Measurements from ENCODE around the gene UAP1L1.

Gene UAP1L1

DNA sequence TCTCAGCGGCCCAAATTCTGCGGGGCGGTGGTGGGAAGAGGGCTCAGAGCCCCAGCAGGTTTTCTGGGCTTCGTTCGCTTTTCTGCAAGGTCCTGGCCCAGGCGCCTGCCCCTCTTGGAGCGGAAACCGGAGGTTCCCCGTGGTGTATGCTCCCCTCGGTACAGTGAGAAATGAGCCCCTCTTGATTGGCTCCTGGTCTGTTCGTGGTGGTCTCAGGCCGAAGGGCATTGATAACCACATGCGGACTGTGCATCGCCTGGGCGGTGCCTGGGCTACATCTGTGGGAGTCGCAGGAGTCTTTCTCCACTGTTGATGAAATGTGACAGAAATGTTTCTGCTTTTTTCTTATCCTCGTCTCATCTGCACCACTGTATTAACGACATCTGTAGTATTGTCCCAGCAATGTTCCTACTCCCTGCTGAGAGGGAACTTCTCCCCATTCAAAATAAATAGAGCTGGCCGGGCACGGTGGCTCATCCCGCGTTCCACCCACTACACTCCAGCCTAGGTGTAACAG, 10.2 kb downstream of the UAP1L1 start (continued):
- TF ChIP-seq, protein P1, sequence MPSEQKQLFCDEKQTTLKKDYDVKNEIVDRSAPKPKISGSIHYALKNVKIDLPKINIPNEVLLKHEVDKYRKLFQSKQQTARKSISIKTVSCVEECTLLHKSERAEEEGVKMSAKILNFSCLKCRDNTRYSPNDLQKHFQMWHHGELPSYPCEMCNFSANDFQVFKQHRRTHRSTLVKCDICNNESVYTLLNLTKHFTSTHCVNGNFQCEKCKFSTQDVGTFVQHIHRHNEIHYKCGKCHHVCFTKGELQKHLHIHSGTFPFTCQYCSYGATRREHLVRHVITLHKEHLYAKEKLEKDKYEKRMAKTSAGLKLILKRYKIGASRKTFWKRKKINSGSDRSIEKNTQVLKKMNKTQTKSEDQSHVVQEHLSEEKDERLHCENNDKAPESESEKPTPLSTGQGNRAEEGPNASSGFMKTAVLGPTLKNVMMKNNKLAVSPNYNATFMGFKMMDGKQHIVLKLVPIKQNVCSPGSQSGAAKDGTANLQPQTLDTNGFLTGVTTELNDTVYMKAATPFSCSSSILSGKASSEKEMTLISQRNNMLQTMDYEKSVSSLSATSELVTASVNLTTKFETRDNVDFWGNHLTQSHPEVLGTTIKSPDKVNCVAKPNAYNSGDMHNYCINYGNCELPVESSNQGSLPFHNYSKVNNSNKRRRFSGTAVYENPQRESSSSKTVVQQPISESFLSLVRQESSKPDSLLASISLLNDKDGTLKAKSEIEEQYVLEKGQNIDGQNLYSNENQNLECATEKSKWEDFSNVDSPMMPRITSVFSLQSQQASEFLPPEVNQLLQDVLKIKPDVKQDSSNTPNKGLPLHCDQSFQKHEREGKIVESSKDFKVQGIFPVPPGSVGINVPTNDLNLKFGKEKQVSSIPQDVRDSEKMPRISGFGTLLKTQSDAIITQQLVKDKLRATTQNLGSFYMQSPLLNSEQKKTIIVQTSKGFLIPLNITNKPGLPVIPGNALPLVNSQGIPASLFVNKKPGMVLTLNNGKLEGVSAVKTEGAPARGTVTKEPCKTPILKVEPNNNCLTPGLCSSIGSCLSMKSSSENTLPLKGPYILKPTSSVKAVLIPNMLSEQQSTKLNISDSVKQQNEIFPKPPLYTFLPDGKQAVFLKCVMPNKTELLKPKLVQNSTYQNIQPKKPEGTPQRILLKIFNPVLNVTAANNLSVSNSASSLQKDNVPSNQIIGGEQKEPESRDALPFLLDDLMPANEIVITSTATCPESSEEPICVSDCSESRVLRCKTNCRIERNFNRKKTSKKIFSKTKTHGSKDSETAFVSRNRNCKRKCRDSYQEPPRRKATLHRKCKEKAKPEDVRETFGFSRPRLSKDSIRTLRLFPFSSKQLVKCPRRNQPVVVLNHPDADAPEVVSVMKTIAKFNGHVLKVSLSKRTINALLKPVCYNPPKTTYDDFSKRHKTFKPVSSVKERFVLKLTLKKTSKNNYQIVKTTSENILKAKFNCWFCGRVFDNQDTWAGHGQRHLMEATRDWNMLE (tag by site-specific recombination; conservative IDR thresholded peaks at IDR 0.05; ENCODE audit: low read depth), result no peak
- TF ChIP-seq, protein P2, sequence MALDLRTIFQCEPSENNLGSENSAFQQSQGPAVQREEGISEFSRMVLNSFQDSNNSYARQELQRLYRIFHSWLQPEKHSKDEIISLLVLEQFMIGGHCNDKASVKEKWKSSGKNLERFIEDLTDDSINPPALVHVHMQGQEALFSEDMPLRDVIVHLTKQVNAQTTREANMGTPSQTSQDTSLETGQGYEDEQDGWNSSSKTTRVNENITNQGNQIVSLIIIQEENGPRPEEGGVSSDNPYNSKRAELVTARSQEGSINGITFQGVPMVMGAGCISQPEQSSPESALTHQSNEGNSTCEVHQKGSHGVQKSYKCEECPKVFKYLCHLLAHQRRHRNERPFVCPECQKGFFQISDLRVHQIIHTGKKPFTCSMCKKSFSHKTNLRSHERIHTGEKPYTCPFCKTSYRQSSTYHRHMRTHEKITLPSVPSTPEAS (tag by site-specific recombination; IDR thresholded peaks at IDR 0.05), result no peak
- TF ChIP-seq, protein P3, sequence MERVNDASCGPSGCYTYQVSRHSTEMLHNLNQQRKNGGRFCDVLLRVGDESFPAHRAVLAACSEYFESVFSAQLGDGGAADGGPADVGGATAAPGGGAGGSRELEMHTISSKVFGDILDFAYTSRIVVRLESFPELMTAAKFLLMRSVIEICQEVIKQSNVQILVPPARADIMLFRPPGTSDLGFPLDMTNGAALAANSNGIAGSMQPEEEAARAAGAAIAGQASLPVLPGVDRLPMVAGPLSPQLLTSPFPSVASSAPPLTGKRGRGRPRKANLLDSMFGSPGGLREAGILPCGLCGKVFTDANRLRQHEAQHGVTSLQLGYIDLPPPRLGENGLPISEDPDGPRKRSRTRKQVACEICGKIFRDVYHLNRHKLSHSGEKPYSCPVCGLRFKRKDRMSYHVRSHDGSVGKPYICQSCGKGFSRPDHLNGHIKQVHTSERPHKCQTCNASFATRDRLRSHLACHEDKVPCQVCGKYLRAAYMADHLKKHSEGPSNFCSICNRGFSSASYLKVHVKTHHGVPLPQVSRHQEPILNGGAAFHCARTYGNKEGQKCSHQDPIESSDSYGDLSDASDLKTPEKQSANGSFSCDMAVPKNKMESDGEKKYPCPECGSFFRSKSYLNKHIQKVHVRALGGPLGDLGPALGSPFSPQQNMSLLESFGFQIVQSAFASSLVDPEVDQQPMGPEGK (tag by site-specific recombination; IDR thresholded peaks at IDR 0.05), result 0 out of 2 replicates have a peak, but pooled peaks have one; percentile 5
- TF ChIP-seq, protein P4, sequence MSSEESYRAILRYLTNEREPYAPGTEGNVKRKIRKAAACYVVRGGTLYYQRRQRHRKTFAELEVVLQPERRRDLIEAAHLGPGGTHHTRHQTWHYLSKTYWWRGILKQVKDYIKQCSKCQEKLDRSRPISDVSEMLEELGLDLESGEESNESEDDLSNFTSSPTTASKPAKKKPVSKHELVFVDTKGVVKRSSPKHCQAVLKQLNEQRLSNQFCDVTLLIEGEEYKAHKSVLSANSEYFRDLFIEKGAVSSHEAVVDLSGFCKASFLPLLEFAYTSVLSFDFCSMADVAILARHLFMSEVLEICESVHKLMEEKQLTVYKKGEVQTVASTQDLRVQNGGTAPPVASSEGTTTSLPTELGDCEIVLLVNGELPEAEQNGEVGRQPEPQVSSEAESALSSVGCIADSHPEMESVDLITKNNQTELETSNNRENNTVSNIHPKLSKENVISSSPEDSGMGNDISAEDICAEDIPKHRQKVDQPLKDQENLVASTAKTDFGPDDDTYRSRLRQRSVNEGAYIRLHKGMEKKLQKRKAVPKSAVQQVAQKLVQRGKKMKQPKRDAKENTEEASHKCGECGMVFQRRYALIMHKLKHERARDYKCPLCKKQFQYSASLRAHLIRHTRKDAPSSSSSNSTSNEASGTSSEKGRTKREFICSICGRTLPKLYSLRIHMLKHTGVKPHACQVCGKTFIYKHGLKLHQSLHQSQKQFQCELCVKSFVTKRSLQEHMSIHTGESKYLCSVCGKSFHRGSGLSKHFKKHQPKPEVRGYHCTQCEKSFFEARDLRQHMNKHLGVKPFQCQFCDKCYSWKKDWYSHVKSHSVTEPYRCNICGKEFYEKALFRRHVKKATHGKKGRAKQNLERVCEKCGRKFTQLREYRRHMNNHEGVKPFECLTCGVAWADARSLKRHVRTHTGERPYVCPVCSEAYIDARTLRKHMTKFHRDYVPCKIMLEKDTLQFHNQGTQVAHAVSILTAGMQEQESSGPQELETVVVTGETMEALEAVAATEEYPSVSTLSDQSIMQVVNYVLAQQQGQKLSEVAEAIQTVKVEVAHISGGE (tag by site-specific recombination; conservative IDR thresholded peaks at IDR 0.05; ENCODE audit: low read depth), result peak; percentile 77
- TF ChIP-seq, protein P5, sequence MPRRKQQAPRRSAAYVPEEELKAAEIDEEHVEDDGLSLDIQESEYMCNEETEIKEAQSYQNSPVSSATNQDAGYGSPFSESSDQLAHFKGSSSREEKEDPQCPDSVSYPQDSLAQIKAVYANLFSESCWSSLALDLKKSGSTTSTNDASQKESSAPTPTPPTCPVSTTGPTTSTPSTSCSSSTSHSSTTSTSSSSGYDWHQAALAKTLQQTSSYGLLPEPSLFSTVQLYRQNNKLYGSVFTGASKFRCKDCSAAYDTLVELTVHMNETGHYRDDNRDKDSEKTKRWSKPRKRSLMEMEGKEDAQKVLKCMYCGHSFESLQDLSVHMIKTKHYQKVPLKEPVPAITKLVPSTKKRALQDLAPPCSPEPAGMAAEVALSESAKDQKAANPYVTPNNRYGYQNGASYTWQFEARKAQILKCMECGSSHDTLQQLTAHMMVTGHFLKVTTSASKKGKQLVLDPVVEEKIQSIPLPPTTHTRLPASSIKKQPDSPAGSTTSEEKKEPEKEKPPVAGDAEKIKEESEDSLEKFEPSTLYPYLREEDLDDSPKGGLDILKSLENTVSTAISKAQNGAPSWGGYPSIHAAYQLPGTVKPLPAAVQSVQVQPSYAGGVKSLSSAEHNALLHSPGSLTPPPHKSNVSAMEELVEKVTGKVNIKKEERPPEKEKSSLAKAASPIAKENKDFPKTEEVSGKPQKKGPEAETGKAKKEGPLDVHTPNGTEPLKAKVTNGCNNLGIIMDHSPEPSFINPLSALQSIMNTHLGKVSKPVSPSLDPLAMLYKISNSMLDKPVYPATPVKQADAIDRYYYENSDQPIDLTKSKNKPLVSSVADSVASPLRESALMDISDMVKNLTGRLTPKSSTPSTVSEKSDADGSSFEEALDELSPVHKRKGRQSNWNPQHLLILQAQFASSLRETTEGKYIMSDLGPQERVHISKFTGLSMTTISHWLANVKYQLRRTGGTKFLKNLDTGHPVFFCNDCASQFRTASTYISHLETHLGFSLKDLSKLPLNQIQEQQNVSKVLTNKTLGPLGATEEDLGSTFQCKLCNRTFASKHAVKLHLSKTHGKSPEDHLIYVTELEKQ (tag by site-specific recombination; IDR thresholded peaks at IDR 0.05; ENCODE audit: borderline replicate concordance), result no peak
- TF ChIP-seq GLIS1 (tag by site-specific recombination; IDR thresholded peaks at IDR 0.05) (peak; percentile 49; the same call in 1 of the 2 replicates), GLIS2 (tag by site-specific recombination; IDR thresholded peaks at IDR 0.05) (peak; percentile 71), ZNF114 (tag by site-specific recombination; IDR thresholded peaks at IDR 0.05) (no peak), GFI1B (tag by site-specific recombination; IDR thresholded peaks at IDR 0.05) (no peak), ZBTB8A (tag by site-specific recombination; IDR thresholded peaks at IDR 0.05) (no peak), ZBTB7A (tag by site-specific recombination; IDR thresholded peaks at IDR 0.05; ENCODE audit: low read depth) (no peak), RBAK (tag by site-specific recombination; IDR thresholded peaks at IDR 0.05) (no peak), ZEB2 (tag by site-specific recombination; IDR thresholded peaks at IDR 0.05) (no peak)
- TF ChIP-seq, protein P6, sequence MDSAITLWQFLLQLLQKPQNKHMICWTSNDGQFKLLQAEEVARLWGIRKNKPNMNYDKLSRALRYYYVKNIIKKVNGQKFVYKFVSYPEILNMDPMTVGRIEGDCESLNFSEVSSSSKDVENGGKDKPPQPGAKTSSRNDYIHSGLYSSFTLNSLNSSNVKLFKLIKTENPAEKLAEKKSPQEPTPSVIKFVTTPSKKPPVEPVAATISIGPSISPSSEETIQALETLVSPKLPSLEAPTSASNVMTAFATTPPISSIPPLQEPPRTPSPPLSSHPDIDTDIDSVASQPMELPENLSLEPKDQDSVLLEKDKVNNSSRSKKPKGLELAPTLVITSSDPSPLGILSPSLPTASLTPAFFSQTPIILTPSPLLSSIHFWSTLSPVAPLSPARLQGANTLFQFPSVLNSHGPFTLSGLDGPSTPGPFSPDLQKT (IDR thresholded peaks at IDR 0.05; ENCODE audit: borderline replicate concordance, low read depth, low read length), result no peak
- TF ChIP-seq, protein P7, sequence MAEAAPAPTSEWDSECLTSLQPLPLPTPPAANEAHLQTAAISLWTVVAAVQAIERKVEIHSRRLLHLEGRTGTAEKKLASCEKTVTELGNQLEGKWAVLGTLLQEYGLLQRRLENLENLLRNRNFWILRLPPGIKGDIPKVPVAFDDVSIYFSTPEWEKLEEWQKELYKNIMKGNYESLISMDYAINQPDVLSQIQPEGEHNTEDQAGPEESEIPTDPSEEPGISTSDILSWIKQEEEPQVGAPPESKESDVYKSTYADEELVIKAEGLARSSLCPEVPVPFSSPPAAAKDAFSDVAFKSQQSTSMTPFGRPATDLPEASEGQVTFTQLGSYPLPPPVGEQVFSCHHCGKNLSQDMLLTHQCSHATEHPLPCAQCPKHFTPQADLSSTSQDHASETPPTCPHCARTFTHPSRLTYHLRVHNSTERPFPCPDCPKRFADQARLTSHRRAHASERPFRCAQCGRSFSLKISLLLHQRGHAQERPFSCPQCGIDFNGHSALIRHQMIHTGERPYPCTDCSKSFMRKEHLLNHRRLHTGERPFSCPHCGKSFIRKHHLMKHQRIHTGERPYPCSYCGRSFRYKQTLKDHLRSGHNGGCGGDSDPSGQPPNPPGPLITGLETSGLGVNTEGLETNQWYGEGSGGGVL (tag by site-specific recombination; IDR thresholded peaks at IDR 0.05), result no peak
- TF ChIP-seq, protein P8, sequence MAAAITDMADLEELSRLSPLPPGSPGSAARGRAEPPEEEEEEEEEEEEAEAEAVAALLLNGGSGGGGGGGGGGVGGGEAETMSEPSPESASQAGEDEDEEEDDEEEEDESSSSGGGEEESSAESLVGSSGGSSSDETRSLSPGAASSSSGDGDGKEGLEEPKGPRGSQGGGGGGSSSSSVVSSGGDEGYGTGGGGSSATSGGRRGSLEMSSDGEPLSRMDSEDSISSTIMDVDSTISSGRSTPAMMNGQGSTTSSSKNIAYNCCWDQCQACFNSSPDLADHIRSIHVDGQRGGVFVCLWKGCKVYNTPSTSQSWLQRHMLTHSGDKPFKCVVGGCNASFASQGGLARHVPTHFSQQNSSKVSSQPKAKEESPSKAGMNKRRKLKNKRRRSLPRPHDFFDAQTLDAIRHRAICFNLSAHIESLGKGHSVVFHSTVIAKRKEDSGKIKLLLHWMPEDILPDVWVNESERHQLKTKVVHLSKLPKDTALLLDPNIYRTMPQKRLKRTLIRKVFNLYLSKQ (tag by site-specific recombination; IDR thresholded peaks at IDR 0.05; ENCODE audit: borderline replicate concordance), result no peak
